Neural cell (in vitro differentiated cells): ENCODE data around the gene ZBTB42. TPM values are rescaled to one million over a fixed set of nuclear protein-coding genes. Genes with fewer than 3 reads are reported as not detected.

Source experiments
- H2AFZ ChIP-seq: fragments of 200-600, 300-800 bp; sonication (generic), shearing (Covaris generic); 2 replicates; pipeline ENCODE4 v1.6.0; 2014; ENCODE audit warnings: low read depth, mild to moderate bottlenecking, antibody characterized with exemption, low read length, moderate library complexity
- H3F3A ChIP-seq: fragments of 200-600 bp; shearing (Covaris generic); 2 replicates; pipeline ENCODE4 v1.6.1; 2016; ENCODE audit warnings: mild to moderate bottlenecking, moderate library complexity, mixed read lengths, antibody characterized with exemption, low read length; ENCODE audit not compliant: insufficient read depth, poor library complexity, severe bottlenecking
- H3K27ac ChIP-seq: fragments of 200-600, 300-800 bp; sonication (generic), shearing (Covaris generic); 2 replicates; pipeline ENCODE4 v1.5.1; 2014; ENCODE audit warnings: mild to moderate bottlenecking, low read length, moderate library complexity
- H3K27me3 ChIP-seq: fragments of 300-800, 200-600 bp; sonication (generic), shearing (Covaris generic); 2 replicates; pipeline ENCODE4 v1.6.0; 2014; ENCODE audit warnings: mild to moderate bottlenecking, low read depth, low read length, moderate library complexity; ENCODE audit not compliant: insufficient read depth
- H3K36me3 ChIP-seq: fragments of 300-800, 200-600 bp; sonication (generic), shearing (Covaris generic); 2 replicates; pipeline ENCODE4 v1.5.1; 2014; ENCODE audit warnings: mild to moderate bottlenecking, antibody characterized with exemption, low read length, moderate library complexity; ENCODE audit not compliant: insufficient read depth
- H3K4me2 ChIP-seq: fragments of 300-800, 200-600 bp; sonication (generic), shearing (Covaris generic); 2 replicates; pipeline ENCODE4 v1.6.0; 2014; ENCODE audit warnings: mild to moderate bottlenecking, low read length
- H3K4me3 ChIP-seq: fragments of 300-800, 200-600 bp; sonication (generic), shearing (Covaris generic); 2 replicates; pipeline ENCODE4 v1.5.1; 2014; ENCODE audit warnings: mild to moderate bottlenecking, low read length, moderate library complexity
- H3K79me2 ChIP-seq: fragments of 200-600 bp; shearing (Covaris generic); replicated peaks from 2 replicates; pipeline ENCODE4 v1.6.0; 2014; ENCODE audit warnings: mild to moderate bottlenecking, low read length, moderate library complexity; ENCODE audit not compliant: insufficient read depth
- H3K9ac ChIP-seq: fragments of 300-800, 200-600 bp; sonication (generic), shearing (Covaris generic); 2 replicates; pipeline ENCODE4 v1.6.1; 2016; ENCODE audit warnings: mild to moderate bottlenecking, low read length, mixed read lengths
- H3K9me2 ChIP-seq: fragments of 200-600 bp; shearing (Covaris generic); 2 replicates; pipeline ENCODE4 v1.6.1; 2016; ENCODE audit warnings: mild to moderate bottlenecking, low read length, mixed read lengths; ENCODE audit not compliant: insufficient read depth
- H3K9me3 ChIP-seq: fragments of 200-600, 300-800 bp; sonication (generic), shearing (Covaris generic); 2 replicates; pipeline ENCODE4 v1.6.1; 2016; ENCODE audit warnings: mild to moderate bottlenecking, mixed run types, low read length, moderate library complexity, mixed read lengths
- H4K20me1 ChIP-seq: fragments of 200-600 bp; shearing (Covaris generic); 2 replicates; pipeline ENCODE4 v1.6.1; 2016; ENCODE audit warnings: mild to moderate bottlenecking, mixed run types; ENCODE audit not compliant: insufficient read depth
- CTCF ChIP-seq: fragments of 450-650 bp; IDR thresholded peaks from 2 replicates; pipeline ENCODE4 v1.5.1; 2014; ENCODE audit warnings: antibody characterized with exemption, mild to moderate bottlenecking, moderate library complexity; ENCODE audit not compliant: poor library complexity, severe bottlenecking
- EP300 ChIP-seq: fragments of 450-650 bp; conservative IDR thresholded peaks from 2 replicates; pipeline ENCODE4 v1.6.1; 2014; ENCODE audit warnings: antibody characterized with exemption, mild to moderate bottlenecking, moderate library complexity; ENCODE audit not compliant: poor library complexity, severe bottlenecking
- EZH2 ChIP-seq: fragments of 200-600, 300-800 bp; shearing (Covaris generic), sonication (generic); IDR thresholded peaks from 2 replicates; pipeline ENCODE4 v1.6.1; 2014; ENCODE audit warnings: antibody characterized with exemption, low read length, borderline replicate concordance, mild to moderate bottlenecking; ENCODE audit not compliant: insufficient read depth, poor library complexity, severe bottlenecking
- MXI1 ChIP-seq: fragments of 450-650 bp; conservative IDR thresholded peaks from 2 replicates; pipeline ENCODE4 v1.6.1; 2014; ENCODE audit warnings: antibody characterized with exemption, mild to moderate bottlenecking; ENCODE audit not compliant: poor library complexity, severe bottlenecking
- POLR2AphosphoS5 ChIP-seq: IDR thresholded peaks from 2 replicates; pipeline ENCODE4 v1.6.1; 2012
- RAD21 ChIP-seq: fragments of 450-650 bp; conservative IDR thresholded peaks from 2 replicates; pipeline ENCODE4 v1.6.1; 2014; ENCODE audit warnings: antibody characterized with exemption, mild to moderate bottlenecking, moderate library complexity
- REST ChIP-seq: IDR thresholded peaks from 2 replicates; pipeline ENCODE4 v1.6.1; 2012; ENCODE audit warnings: borderline replicate concordance
- SMC3 ChIP-seq: fragments of 450-650 bp; conservative IDR thresholded peaks from 2 replicates; pipeline ENCODE4 v1.6.1; 2014; ENCODE audit warnings: antibody characterized with exemption, mild to moderate bottlenecking, moderate library complexity; ENCODE audit not compliant: poor library complexity
- TAF1 ChIP-seq: IDR thresholded peaks from 2 replicates; pipeline ENCODE4 v1.6.1; 2012; ENCODE audit warnings: low read depth
- polyA plus RNA-seq: library from polyadenylated mRNA; depleted of rRNA; stranded (reverse); fragments of >200 nt; gene quantifications from 2 replicates; pipeline ENCODE4 v1.2.3, GENCODE V29; 2014

ZBTB42 gene
- polyA plus RNA-seq, 1 donor from 2014 or later = not detected

- TF ChIP-seq POLR2AphosphoS5 (no peak), MXI1 (no peak), CTCF (no peak), EP300 (no peak), EZH2 (no peak), REST (no peak), TAF1 (no peak), RAD21 (no peak), SMC3 (no peak)
Measured at GRCh38 chr14:104755621-104756020, 45.3 kb upstream of the ZBTB42 start.

GRCh38 chr14:104756477-104757237 lies 44.2 kb upstream of the ZBTB42 start:
- TF ChIP-seq SMC3 (no peak), CTCF (no peak), REST (no peak), POLR2AphosphoS5 (no peak), MXI1 (no peak), RAD21 (no peak), TAF1 (no peak), EP300 (no peak), EZH2 (no peak)
- Histone ChIP-seq H3K9me2 (no peaks in the 10 kb centered on the region), H3F3A (no peaks in the 10 kb centered on the region), H2AFZ (no peak overlapping the region), H3K9me3 (no peaks in the 10 kb centered on the region), H4K20me1 (no peaks in the 10 kb centered on the region), H3K27me3 (no peaks in the 10 kb centered on the region), H3K27ac (no peak overlapping the region), H3K36me3 (no peaks in the 10 kb centered on the region), H3K4me3 (no peak overlapping the region), H3K9ac (no peak overlapping the region), H3K79me2 (peaks cover 20% of the 10 kb centered on the region), H3K4me2 (no peak overlapping the region)

More at GRCh38 chr14:104755621-104756020, 45.3 kb upstream of the ZBTB42 start:
- Histone ChIP-seq H3K9ac (no peak overlapping the region), H3K27me3 (no peaks in the 10 kb centered on the region), H3F3A (no peaks in the 10 kb centered on the region), H3K9me3 (no peaks in the 10 kb centered on the region), H4K20me1 (no peaks in the 10 kb centered on the region), H3K4me3 (no peak overlapping the region), H2AFZ (no peak overlapping the region), H3K4me2 (no peak overlapping the region), H3K27ac (no peak overlapping the region), H3K36me3 (no peaks in the 10 kb centered on the region), H3K79me2 (peaks cover 20% of the 10 kb centered on the region), H3K9me2 (no peaks in the 10 kb centered on the region)
